Mesothelial cell of epicardium (in vitro differentiated cells): ENCODE results near the gene UBL4B. TPM values are rescaled to one million over a fixed set of nuclear protein-coding genes. Genes with fewer than 3 reads are reported as not detected.
A peak's percentile ranks its signal among the peaks of the same experiment; 100 is the strongest.

Source experiments
- DNase-seq, 2 experiments: peaks; one replicate each; pipeline ENCODE4 v3.0.0; 2021; ENCODE audit warnings: low spot score in 2 of 2; ENCODE audit not compliant: unreplicated experiment in 2 of 2
- H3K27ac Mint-ChIP-seq: 2 replicates; pipeline ENCODE4 v1.8.0; 2021; ENCODE audit warnings: mixed read lengths
- H3K27me3 Mint-ChIP-seq: 2 replicates; pipeline ENCODE4 v1.8.0; 2021; ENCODE audit warnings: low read depth, mixed read lengths
- H3K36me3 Mint-ChIP-seq: 2 replicates; pipeline ENCODE4 v1.8.0; 2021; ENCODE audit warnings: mixed read lengths
- H3K4me1 Mint-ChIP-seq: 2 replicates; pipeline ENCODE4 v1.8.0; 2021; ENCODE audit warnings: mixed read lengths
- H3K4me3 Mint-ChIP-seq: 2 replicates; pipeline ENCODE4 v1.8.0; 2021; ENCODE audit warnings: mild to moderate bottlenecking, moderate library complexity, mixed read lengths
- H3K9me3 Mint-ChIP-seq: 2 replicates; pipeline ENCODE4 v1.8.0; 2021; ENCODE audit warnings: mixed read lengths
- total RNA-seq: library from RNA; stranded (reverse); gene quantifications from 3 replicates; pipeline ENCODE4 v1.2.1, GENCODE V29; 2021
- TF ChIP-seq, protein P1 (sequence below): fragments of 200-600 bp; sonication (generic); IDR thresholded peaks from one replicate; pipeline ENCODE4 v1.5.0; 2021; ENCODE audit warnings: antibody characterized with exemption; ENCODE audit not compliant: unreplicated experiment

Gene UBL4B
- total RNA-seq, 1 donor from 2014 or later, result 10.7 TPM

DNA sequence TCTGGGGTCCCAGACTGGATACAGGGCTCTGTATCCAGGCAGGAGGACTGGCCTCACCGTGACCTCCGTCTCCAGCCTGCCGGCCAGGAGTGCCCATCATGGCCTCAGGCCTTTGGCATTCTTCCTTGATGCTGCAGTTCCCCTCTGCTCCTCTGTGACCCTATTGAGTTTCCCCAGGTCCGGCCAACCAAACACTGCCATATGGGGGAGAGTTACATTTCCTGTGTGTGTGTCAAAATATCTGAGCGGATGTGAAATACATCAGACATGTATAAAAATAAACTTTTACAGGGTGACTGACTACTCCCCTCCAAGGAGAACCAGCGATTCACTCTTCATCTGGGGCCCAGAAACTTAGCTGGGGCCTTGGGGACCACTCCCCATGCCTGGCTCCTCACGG is 10.2 kb upstream of the UBL4B start:
- no peak for DNase-seq
- Mint-ChIP-seq H3K4me1 (peaks cover 75% of the 10 kb centered on the region), H3K9me3 (no peaks in the 10 kb centered on the region), H3K27ac (peak overlapping the region; percentile 83), H3K4me3 (peak overlapping the region; percentile 2), H3K27me3 (no peaks in the 10 kb centered on the region), H3K36me3 (no peaks in the 10 kb centered on the region)
- TF ChIP-seq, protein P1, sequence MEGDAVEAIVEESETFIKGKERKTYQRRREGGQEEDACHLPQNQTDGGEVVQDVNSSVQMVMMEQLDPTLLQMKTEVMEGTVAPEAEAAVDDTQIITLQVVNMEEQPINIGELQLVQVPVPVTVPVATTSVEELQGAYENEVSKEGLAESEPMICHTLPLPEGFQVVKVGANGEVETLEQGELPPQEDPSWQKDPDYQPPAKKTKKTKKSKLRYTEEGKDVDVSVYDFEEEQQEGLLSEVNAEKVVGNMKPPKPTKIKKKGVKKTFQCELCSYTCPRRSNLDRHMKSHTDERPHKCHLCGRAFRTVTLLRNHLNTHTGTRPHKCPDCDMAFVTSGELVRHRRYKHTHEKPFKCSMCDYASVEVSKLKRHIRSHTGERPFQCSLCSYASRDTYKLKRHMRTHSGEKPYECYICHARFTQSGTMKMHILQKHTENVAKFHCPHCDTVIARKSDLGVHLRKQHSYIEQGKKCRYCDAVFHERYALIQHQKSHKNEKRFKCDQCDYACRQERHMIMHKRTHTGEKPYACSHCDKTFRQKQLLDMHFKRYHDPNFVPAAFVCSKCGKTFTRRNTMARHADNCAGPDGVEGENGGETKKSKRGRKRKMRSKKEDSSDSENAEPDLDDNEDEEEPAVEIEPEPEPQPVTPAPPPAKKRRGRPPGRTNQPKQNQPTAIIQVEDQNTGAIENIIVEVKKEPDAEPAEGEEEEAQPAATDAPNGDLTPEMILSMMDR, result no peak

DNA sequence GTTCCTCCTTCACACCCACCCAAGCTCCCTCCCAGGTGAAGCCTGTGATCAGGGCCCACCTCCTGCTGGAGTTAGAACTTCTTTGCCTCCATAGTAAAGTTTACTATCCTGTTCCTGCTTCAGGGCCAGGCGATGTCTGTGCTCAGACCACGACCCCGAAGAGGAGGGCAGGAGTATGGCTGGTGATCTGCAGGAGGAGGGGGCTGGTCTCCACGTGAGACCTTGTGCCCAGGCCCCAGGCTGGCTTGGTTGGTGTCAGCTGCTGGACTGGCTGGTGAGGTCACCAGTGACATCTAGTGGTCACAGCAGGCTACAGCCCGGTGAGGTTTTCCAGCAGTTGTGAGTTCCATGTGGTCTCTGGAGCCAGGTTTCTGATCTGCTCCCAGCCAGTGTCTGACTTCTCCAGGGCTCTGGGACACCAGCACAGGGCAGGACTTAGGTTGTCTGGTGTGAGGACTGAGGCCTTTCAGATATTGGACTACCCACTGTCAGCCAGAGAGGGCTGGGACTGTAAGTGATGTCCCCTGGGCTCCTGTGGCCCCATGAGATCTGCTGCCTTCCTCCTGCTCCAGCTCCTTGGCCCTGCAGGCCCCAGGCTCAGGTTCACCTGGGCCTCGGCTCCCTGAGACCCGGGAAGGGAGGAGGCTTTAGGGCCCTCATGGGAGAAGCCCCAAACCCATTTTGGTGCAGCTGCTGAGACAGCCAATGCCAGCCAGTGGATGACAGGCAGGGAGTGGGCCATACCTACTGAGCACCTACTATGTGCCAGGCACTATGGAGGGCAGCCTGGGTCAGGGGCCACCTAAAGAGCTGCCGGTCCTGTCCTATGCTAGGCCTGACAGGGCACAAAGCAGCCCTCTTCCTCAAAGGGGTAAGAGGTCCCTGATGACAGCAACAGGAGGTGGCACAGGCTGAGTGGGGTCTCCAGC is 6.0 kb upstream of the UBL4B start:
- no peak overlapping the region for H3K4me3 Mint-ChIP-seq

DNA sequence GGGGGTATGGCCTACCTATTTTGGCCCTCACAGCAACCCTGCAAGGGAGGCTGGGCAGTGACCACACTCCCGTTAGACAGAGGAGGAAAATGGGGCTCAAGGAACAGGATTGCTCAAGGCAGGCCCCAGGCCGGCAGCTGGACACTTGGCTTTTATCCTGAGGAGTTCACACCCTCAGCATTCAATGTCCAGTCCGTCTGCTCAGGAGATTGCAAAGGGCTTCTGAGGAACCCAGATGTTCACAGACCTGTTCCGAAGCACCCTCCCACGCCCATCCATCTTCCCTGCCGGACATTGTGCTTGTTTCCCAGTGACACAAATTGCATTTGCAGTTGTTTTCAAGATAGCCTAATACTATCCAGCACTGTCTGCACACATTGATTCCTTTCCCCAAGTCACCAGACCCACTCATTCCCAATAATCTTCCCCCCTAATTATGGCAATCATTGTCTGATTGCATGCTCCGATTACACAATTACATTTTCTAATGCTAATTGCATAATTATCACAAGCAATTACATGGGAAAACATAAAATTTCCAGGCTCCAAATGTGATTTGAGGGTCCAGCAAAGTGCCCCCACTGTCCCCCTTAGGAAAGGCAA is 4.3 kb upstream of the UBL4B start:
- Mint-ChIP-seq H3K4me1 (peaks cover 48% of the 10 kb centered on the region), H3K9me3 (no peaks in the 10 kb centered on the region), H3K27ac (peak overlapping the region; percentile 17), H3K27me3 (no peaks in the 10 kb centered on the region), H3K36me3 (peaks cover 10% of the 10 kb centered on the region), H3K4me3 (no peak overlapping the region)
- DNase-seq, result no peak
- TF ChIP-seq, protein P1, result no peak

More for the DNA sequence above, 6.0 kb upstream of the UBL4B start:
- TF ChIP-seq, protein P1, result peak; percentile 78
- Mint-ChIP-seq H3K27me3 (no peaks in the 10 kb centered on the region), H3K4me1 (peaks cover 65% of the 10 kb centered on the region), H3K36me3 (peaks cover 7% of the 10 kb centered on the region), H3K27ac (peak overlapping the region; percentile 78), H3K9me3 (no peaks in the 10 kb centered on the region)
- peak; percentile 45 to 77 for DNase-seq

DNA sequence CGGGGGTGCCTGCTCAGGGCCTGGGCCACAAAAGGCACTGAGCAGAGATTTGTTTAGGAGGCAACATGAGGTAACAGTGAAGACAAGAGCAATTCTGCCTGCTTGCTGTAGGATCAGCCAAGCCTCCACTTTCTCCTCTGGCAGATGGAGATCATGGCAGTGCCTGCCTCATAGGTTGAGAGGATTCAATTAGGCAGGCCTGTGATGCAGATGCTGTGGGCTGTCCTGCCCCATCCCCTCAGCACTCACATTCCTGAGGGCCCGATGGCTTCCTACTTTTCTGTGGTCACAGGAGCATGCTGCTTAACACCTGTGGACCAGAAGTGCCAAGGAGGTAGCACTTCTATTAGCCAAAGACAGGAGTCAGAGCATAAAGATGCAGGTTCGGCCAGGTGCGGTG is 1.2 kb upstream of the UBL4B start:
- Mint-ChIP-seq H3K4me3 (no peak overlapping the region), H3K36me3 (peaks cover 10% of the 10 kb centered on the region), H3K9me3 (no peaks in the 10 kb centered on the region), H3K27me3 (no peaks in the 10 kb centered on the region), H3K4me1 (peaks cover 36% of the 10 kb centered on the region), H3K27ac (no peak overlapping the region)
- DNase-seq, result no peak
- TF ChIP-seq, protein P1, result no peak

DNA sequence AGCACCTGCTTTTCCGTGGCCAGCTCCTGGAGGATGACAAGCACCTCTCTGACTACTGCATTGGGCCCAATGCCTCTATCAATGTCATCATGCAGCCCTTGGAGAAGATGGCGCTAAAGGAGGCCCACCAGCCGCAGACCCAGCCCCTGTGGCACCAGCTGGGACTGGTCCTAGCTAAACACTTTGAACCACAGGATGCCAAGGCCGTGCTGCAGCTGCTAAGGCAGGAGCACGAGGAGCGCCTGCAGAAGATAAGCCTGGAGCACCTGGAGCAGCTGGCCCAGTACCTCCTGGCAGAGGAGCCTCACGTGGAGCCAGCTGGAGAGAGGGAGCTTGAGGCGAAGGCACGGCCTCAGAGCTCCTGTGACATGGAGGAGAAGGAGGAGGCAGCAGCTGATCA is 413 bp downstream of the UBL4B start:
- no peak overlapping the region for H3K27ac Mint-ChIP-seq
- no peak for DNase-seq
- TF ChIP-seq, protein P1, result no peak
- no peaks in the 10 kb centered on the region for H3K27me3 Mint-ChIP-seq
- peaks cover 36% of the 10 kb centered on the region for H3K4me1 Mint-ChIP-seq
- no peaks in the 10 kb centered on the region for H3K9me3 Mint-ChIP-seq
- peaks cover 10% of the 10 kb centered on the region for H3K36me3 Mint-ChIP-seq
- no peak overlapping the region for H3K4me3 Mint-ChIP-seq
